HCT116 (cell line): ENCODE data around the gene OR9I1. TPM values are rescaled to one million over a fixed set of nuclear protein-coding genes. Genes with fewer than 3 reads are reported as not detected.

Experiments
- ATAC-seq: fragments of 200-7000 bp; cut with Tn5 transposase; 2 replicates; pipeline ENCODE4 v1.9.1; 2020; ENCODE audit warnings: mild to moderate bottlenecking, moderate library complexity
- BruUV-seq: library from RNA; stranded (reverse); fragments of 400-500 nt; replicated peaks from 2 replicates; lab custom pipeline; 2021; lab: Mats Ljungman, UMichigan
- CTCF ChIA-PET: fragments of 300-600 bp; sonication (Branson Sonifier 250); formaldehyde crosslinking; loops from one replicate; lab custom pipeline; 2021; ENCODE audit warnings: antibody characterized with exemption; lab: Charles Lee
- POLR2A ChIA-PET: fragments of 300-600, 350-600 bp; sonication (Branson Sonifier 250); formaldehyde crosslinking; loops from one replicate; lab custom pipeline; 2021; ENCODE audit warnings: antibody characterized with exemption; lab: Charles Lee
- RAD21 ChIA-PET, 2 experiments: fragments of 300-600 bp; sonication (Branson Sonifier 250); formaldehyde crosslinking; loops; one replicate each; lab custom pipeline; 2023; ENCODE audit warnings: low total read pairs in 2 of 2; ENCODE audit not compliant: uncharacterized antibody in 2 of 2, unreplicated experiment in 2 of 2, low non-redundant PET in 1 of 2; lab: Charles Lee
- DNase-seq: peaks from one replicate; pipeline ENCODE4 v3.0.0-alpha.2; 2010; ENCODE audit warnings: low read depth, low spot score
- H2AFZ ChIP-seq: fragments of 200-600 bp; shearing (Covaris generic), sonication (generic); 2 replicates; pipeline ENCODE4 v1.6.1; 2017; ENCODE audit warnings: low read depth, mixed run types, mixed read lengths, antibody characterized with exemption, low read length; ENCODE audit not compliant: poor library complexity, severe bottlenecking
- H3K27ac ChIP-seq: 2 replicates; pipeline ENCODE4 v1.5.1; 2012; ENCODE audit warnings: low read depth, low read length
- H3K27me3 ChIP-seq: fragments of 200-600 bp; sonication (generic); 2 replicates; pipeline ENCODE4 v1.6.1; 2016; ENCODE audit warnings: mixed run types, low read length, mixed read lengths; ENCODE audit not compliant: insufficient read depth
- H3K36me3 ChIP-seq, 2 experiments: fragments of 200-500 bp in 1 of 2; fragments of 200-600 bp in 1 of 2; sonication (Bioruptor generic) in 1 of 2; sonication (generic) in 1 of 2; 2 replicates each; pipeline versions ENCODE4 v1.5.1 to v1.6.1; 2014 to 2016; ENCODE audit warnings: low read length in 2 of 2, inconsistent platforms in 1 of 2, mixed read lengths in 1 of 2, mixed run types in 1 of 2; ENCODE audit not compliant: insufficient read depth in 2 of 2, control insufficient read depth in 1 of 2
- H3K4me1 ChIP-seq, 2 experiments: fragments of 200-600 bp in 1 of 2; sonication (generic) in 1 of 2; 2 replicates each; pipeline versions ENCODE4 v1.5.1 to v1.6.1; 2012 to 2017; ENCODE audit warnings: low read length in 2 of 2, inconsistent platforms in 1 of 2, mild to moderate bottlenecking in 1 of 2, mixed read lengths in 1 of 2, mixed run types in 1 of 2, moderate library complexity in 1 of 2; ENCODE audit not compliant: insufficient read depth in 2 of 2, control insufficient read depth in 1 of 2
- H3K4me2 ChIP-seq: fragments of 200-600 bp; sonication (generic); 2 replicates; pipeline ENCODE4 v1.6.1; 2017; ENCODE audit warnings: mixed run types, low read length, mixed read lengths
- H3K4me3 ChIP-seq, 2 experiments: fragments of 200-600 bp in 1 of 2; sonication (generic) in 1 of 2; replicated peaks in 1 of 2; 2 replicates each; pipeline ENCODE4 v1.5.1; 2011 to 2016; ENCODE audit warnings: low read length in 2 of 2, control low read depth in 1 of 2, low read depth in 1 of 2, mild to moderate bottlenecking in 1 of 2, mixed read lengths in 1 of 2, mixed run types in 1 of 2
- H3K79me2 ChIP-seq: fragments of 200-600 bp; sonication (generic); 2 replicates; pipeline ENCODE4 v1.6.1; 2017; ENCODE audit warnings: mild to moderate bottlenecking, mixed run types, low read length, moderate library complexity, mixed read lengths; ENCODE audit not compliant: insufficient read depth
- H3K9ac ChIP-seq: fragments of 200-600 bp; sonication (generic); 2 replicates; pipeline ENCODE4 v1.6.1; 2016; ENCODE audit warnings: low read length, mixed read lengths
- H3K9me2 ChIP-seq: fragments of 200-600 bp; sonication (generic), shearing (Covaris generic); 2 replicates; pipeline ENCODE4 v1.6.1; 2017; ENCODE audit warnings: mixed run types, mild to moderate bottlenecking, moderate library complexity; ENCODE audit not compliant: insufficient read depth
- H3K9me3 ChIP-seq, 2 experiments: fragments of 200-500 bp in 1 of 2; fragments of 200-600 bp in 1 of 2; sonication (Bioruptor generic) in 1 of 2; sonication (generic) in 1 of 2; 2 replicates each; pipeline ENCODE4 v1.6.1; 2014 to 2017; ENCODE audit warnings: low read length in 2 of 2, mixed read lengths in 2 of 2, inconsistent platforms in 1 of 2, low read depth in 1 of 2, mild to moderate bottlenecking in 1 of 2, mixed run types in 1 of 2, moderate library complexity in 1 of 2; ENCODE audit not compliant: control insufficient read depth in 1 of 2, insufficient read depth in 1 of 2
- H4K20me1 ChIP-seq: fragments of 200-600 bp; sonication (generic), shearing (Covaris generic); 2 replicates; pipeline ENCODE4 v1.6.1; 2017; ENCODE audit warnings: mixed run types, mild to moderate bottlenecking, moderate library complexity; ENCODE audit not compliant: insufficient read depth
- POLR2A ChIP-seq: IDR thresholded peaks from 2 replicates; pipeline ENCODE4 v1.7.0; 2011; ENCODE audit warnings: borderline replicate concordance; ENCODE audit not compliant: insufficient read depth, insufficient read length; ENCODE audit errors: extremely low read depth
- YY1 ChIP-seq: IDR thresholded peaks from 2 replicates; pipeline ENCODE4 v1.6.1; 2011; ENCODE audit warnings: low read length, low read depth, moderate library complexity, mild to moderate bottlenecking; ENCODE audit not compliant: insufficient replicate concordance; ENCODE audit errors: extremely low read depth
- intact Hi-C: fragments of 100-400 bp; cut with micrococcal nuclease; formaldehyde crosslinking; loops from 2 replicates; pipeline ENCODE4 v1.10.0; 2022
- total RNA-seq: library from RNA; stranded (reverse); gene quantifications from one replicate; pipeline ENCODE4 v1.2.1, GENCODE V29; 2021; ENCODE audit not compliant: unreplicated experiment
- TF ChIP-seq, protein P1 (sequence below): IDR thresholded peaks from 2 replicates; pipeline ENCODE4 v1.6.1; 2012; ENCODE audit warnings: low read depth

Gene OR9I1
- total RNA-seq, 1 experiment from 2014 or later: not detected

DNA sequence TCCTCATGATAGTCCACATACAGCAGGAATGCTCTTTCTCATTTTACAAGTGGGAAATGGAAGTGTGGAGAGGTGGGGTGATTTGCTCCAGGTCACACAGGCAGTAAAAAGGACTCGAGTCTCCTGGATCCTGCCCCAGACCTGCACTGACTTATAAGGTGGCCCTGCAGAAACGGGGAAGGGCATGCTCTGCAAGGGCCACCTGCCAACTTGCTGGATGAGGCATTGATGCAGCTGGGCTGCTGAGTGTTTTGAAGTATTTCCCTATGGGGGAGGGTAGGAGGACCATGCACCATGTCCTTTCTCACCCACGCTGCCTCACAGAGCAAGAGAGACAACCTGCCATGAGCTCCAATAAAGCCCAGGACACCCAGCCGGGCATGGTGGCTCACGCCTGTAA lies 57.6 kb downstream of the OR9I1 start:
- BruUV-seq: no TSS peak
- Histone ChIP-seq H3K27me3 (no peaks in the 10 kb centered on the region), H3K4me1 (no peaks in the 10 kb centered on the region), H4K20me1 (no peaks in the 10 kb centered on the region), H3K27ac (no peak overlapping the region), H3K9ac (no peak overlapping the region), H2AFZ (no peak overlapping the region), H3K9me2 (no peaks in the 10 kb centered on the region), H3K36me3 (no peaks in the 10 kb centered on the region), H3K79me2 (no peaks in the 10 kb centered on the region), H3K4me3 (no peak overlapping the region), H3K9me3 (no peaks in the 10 kb centered on the region), H3K4me2 (no peak overlapping the region)
- POLR2A ChIA-PET: no interaction called here
- CTCF ChIA-PET: no interaction called here
- RAD21 ChIA-PET: no interaction called here
- DNase-seq: no peak
- intact Hi-C loops: loop anchor here (10.0 kb wide), 1 partner anchor 447 kb away; no protein-coding TSS in a partner anchor
- no peak for ATAC-seq
- TF ChIP-seq POLR2A: no peak
- TF ChIP-seq YY1: no peak
- TF ChIP-seq, protein P1, sequence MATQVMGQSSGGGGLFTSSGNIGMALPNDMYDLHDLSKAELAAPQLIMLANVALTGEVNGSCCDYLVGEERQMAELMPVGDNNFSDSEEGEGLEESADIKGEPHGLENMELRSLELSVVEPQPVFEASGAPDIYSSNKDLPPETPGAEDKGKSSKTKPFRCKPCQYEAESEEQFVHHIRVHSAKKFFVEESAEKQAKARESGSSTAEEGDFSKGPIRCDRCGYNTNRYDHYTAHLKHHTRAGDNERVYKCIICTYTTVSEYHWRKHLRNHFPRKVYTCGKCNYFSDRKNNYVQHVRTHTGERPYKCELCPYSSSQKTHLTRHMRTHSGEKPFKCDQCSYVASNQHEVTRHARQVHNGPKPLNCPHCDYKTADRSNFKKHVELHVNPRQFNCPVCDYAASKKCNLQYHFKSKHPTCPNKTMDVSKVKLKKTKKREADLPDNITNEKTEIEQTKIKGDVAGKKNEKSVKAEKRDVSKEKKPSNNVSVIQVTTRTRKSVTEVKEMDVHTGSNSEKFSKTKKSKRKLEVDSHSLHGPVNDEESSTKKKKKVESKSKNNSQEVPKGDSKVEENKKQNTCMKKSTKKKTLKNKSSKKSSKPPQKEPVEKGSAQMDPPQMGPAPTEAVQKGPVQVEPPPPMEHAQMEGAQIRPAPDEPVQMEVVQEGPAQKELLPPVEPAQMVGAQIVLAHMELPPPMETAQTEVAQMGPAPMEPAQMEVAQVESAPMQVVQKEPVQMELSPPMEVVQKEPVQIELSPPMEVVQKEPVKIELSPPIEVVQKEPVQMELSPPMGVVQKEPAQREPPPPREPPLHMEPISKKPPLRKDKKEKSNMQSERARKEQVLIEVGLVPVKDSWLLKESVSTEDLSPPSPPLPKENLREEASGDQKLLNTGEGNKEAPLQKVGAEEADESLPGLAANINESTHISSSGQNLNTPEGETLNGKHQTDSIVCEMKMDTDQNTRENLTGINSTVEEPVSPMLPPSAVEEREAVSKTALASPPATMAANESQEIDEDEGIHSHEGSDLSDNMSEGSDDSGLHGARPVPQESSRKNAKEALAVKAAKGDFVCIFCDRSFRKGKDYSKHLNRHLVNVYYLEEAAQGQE: no peak

Other genes starting within 250 kb of the OR9I1 start
- not detected for gene OR9Q1, start 101.6 kb downstream of the OR9I1 start, total RNA-seq
- not detected for gene OR6Q1, start 94.6 kb downstream of the OR9I1 start, total RNA-seq
- gene OR9Q2, start 63.5 kb upstream of the OR9I1 start, total RNA-seq: not detected
- not detected for gene OR1S2, start 78.6 kb upstream of the OR9I1 start, total RNA-seq
- not detected for gene OR1S1, start 87.2 kb upstream of the OR9I1 start, total RNA-seq
- gene OR10Q1, start 103.4 kb upstream of the OR9I1 start, total RNA-seq: not detected
- gene OR10W1, start 142.7 kb upstream of the OR9I1 start, total RNA-seq: not detected
- gene OR5B17, start 233.5 kb upstream of the OR9I1 start, total RNA-seq: not detected